NCI-H774 (cell line): ENCODE results near the gene BDKRB2.
"Not testable (repeated sequence)": the region's sequence is repeated elsewhere in the genome, so short reads cannot be mapped to it uniquely, and the experiment has no call there.

ENCODE experiments used
- DNase-seq: peaks from one replicate; lab custom pipeline; 2025; lab: John Stamatoyannopoulos, UW

Gene BDKRB2

DNA sequence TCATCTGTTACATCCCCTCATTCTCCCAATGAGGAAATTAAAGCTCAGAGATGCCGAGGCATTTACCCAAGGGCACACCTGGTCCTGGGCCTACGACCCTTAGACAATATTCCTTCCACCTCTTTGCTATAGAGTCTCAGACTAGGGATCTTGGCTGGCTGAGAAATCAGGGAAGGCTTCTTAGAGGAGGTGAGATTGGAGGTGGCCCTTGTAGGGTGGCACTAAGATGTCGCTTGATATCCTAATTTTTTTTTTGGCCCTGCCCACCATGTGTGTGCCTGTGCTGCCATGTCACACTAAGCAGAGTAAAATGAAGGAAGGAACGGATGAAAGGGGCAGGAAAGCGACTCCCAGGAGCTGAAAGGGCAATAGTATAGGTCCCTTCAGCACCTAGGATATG is 20.6 kb downstream of the BDKRB2 start:
- no peak for DNase-seq

DNA sequence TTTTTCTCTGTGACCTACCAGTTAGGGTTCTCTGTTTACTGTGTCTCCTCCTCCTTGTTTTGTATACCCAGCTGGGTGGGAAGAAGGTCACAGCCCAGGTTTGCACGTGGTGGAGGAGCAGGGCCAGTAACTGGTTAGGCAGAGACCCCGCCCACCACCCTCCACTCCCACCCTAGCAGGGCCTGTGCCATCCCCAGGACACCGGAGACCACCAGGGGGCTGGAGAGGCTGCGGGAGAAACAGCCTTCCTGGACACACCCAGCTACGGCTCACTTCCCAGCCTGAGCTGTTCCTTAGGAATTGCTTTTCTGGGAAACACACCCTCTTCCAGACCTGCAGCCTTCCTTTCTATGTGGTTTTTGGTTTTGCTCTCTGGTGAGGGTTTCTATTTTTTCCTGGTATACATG is 21.1 kb downstream of the BDKRB2 start:
- no peak for DNase-seq

DNA sequence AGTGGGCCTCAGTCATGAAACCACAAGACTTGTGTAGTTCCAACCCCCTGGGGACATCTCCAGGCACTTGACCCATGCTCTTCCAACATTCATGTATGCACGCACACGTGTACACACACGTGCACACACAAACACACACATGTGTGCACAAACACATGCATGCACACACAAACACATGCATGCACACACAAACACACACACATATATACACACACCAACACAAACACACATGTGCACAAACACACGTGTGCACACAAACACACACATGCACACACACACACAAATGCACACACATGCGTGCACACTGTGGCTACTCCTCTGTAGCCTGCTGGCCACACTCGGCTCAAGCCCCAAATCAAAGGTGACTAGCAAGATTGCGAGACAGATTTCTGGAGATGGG is 22.8 kb downstream of the BDKRB2 start:
- DNase-seq, result no peak

DNA sequence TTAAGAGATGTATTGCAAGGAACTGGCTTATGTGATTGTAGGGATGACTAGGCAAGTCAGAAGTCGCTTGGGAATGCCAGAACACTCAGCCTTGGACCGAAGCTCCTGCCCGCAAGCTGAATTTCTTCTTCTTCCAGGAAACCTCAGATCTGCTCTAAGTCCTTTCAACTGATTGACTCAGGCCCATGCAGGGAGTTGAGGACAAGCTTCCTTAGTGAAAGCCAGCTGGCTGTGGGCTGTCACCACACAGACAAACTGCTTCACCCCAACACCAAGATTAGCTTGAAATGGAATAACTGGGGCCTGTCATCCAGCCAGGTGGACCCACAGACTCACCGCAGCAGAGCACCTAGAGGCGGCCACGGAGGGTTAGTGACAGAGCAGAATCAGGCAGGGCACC is 24.7 kb downstream of the BDKRB2 start:
- no peak for DNase-seq

DNA sequence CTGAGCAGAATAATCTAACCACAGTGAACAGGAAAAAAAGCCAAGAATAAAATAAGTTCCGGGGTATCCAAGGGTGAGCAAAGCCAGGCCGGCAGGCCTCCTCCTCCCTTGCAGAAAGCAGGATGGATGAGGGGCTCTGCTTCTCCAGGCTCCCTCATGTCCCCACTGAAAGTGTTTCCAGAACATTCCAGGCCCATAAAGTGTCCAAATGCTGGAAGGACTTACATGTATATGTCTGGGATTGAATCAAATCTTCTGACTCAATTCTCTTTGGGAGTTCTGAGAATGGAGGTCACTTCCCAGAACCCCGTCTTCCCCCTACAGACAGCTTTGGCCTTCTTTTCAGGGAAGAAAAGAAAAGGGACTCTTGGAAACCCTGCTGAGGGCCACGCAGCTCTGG is 26.4 kb downstream of the BDKRB2 start:
- DNase-seq, result no peak

DNA sequence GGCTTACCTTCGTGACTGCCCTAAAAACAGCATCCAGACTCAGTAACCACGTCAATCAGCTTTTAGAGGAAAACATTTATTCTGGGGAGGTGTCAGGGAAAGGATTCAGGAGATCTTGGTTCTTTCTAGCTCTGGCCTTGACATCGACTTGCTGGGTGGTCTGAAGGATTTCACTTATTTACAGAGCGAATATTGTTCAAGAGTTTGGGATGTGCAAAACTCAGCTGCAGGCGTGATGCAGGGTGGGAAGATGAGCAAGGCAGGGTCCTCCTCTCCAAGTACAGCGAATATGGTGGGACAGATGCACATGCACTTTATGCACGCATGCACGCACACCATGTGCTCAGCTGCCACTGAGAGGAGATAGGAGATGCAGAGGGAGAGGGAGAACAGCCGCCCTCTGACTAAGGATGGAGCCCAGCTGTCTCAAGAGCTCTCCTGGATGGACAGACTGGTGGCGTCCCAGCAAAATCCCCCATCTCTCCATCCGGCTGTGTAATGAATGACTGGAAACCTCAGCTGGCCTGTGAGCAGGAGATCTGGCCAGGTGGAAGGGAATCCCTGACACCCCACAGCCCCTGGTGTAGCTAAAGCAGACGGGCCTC is 27.0 kb downstream of the BDKRB2 start:
- no peak for DNase-seq

DNA sequence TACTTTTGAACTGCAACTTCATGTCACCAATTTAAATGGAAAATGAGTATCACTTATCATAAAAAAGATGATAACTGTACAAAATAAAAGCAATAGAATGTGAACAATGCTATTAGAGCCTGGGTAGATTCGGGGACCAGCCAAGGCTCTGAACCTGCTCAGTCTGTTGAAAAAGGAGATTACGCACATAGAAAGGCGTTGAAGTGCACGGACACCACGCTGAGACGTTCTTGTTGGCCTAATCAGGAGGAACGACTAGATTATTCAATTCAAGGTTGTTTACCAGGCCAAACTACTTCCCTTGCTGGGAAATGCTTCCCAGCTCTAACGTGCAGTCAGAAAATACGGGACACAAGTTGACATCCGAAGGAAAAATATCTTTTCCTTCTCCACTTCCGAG is 27.9 kb downstream of the BDKRB2 start:
- no peak for DNase-seq

DNA sequence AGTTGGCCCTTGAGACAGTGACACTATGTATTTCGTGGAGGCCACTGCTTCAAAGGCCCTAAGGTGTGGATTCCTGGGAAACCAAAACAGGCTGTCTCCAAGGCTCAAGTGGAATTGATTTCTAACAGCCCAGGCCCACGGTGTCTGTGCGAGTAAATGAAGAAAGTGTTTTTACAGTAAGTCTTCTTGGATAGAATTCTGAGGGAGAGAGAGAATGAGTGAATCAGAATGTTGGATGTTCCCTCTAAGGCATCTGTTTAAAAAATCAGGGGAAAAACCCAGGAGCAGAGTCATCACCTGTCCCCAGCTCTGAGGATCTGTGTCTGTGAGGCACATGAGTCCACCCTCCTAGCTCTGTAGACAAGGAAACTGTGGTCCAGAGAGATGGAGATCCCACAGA is 29.0 kb downstream of the BDKRB2 start:
- no peak for DNase-seq

DNA sequence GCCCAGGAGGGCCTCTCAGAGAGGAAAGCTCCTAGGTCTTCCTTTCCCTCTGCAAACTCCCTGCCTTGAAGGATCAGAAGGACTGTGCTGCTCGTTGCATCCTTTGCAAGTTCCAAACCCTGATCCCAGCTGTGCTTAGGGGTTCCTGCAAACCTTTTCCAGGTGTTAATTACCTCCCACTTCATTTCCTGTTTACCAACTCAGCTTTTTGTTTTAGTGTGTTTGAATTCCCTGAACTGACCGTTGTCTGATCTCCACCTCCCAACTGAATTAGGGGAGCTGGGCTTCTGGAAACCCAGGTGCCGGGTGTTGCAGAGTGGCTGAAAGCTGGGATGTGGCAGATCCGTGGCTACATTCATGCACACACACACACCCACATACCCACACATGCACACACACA is 30.8 kb downstream of the BDKRB2 start:
- DNase-seq, result no peak

DNA sequence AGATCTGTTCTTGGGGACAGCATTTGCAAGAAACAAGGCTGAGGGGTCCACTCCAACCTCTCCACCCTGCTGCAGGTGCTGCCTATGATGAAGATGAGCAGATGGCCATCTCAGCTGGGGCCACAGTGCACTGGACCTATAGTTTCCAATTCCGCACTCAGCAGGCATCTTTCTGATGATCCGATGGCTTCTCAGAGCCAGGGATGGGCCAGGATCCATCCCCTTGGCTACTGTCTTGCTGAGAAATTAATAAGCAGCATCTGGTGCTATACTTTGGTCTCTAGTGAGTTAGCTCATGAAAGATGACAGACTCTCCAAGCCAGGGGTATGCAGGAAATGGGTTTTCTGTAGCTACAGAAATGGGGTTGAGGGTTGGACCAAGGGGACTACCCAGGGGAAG is 33.0 kb downstream of the BDKRB2 start:
- DNase-seq, result no peak

DNA sequence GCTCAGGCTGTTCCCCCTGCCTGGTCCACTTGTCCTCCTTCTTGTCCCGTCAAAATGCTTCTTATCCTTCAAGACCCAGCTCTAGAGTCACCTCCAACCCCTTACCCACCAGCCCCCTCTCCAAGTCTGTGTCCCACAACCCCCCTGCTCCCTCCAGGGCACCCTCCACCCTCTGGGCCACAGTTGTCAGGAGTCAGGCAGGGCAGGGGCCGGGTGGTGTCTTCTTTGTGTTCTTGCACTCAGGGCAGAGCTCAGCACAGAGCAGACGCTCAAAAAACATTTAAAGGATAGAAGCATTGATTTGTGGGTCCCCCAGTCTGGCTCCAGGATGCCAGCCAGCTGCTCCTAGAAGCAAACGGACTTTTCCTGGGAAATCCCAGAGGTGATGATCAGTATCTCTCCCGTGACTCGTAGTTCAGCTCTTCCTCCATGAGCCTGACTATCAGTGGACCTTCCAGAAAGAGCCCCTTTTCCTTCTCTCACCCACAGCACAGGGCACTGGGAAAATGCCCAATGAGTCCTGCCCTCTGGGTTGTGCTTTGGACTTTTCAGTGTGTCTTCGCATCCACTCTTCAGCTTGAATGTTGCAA is 34.1 kb downstream of the BDKRB2 start:
- no peak for DNase-seq

DNA sequence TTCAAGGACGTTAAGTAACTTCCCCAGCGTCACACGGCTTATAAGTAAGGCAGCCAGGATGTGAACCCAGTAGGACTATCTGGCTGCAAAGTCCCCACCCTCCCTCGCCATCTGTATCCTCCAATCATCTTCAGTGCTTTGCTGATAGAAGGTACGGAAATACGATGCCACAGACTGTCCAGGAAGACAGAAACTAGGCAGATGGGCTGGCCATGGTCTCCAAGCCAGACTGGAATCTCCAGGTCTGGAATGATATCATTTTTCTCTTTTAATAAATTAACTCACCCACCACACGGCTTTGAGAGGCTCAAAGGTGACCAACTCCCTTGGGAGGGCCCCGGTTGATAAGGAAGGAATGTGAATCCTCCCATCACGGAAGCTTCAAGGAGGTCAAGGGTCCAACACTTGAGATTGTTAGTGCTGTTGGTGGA is 35.1 kb downstream of the BDKRB2 start:
- no peak for DNase-seq

DNA sequence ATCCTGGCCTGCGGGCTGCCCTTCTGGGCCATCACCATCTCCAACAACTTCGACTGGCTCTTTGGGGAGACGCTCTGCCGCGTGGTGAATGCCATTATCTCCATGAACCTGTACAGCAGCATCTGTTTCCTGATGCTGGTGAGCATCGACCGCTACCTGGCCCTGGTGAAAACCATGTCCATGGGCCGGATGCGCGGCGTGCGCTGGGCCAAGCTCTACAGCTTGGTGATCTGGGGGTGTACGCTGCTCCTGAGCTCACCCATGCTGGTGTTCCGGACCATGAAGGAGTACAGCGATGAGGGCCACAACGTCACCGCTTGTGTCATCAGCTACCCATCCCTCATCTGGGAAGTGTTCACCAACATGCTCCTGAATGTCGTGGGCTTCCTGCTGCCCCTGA is 36.0 kb downstream of the BDKRB2 start:
- DNase-seq, result no peak

DNA sequence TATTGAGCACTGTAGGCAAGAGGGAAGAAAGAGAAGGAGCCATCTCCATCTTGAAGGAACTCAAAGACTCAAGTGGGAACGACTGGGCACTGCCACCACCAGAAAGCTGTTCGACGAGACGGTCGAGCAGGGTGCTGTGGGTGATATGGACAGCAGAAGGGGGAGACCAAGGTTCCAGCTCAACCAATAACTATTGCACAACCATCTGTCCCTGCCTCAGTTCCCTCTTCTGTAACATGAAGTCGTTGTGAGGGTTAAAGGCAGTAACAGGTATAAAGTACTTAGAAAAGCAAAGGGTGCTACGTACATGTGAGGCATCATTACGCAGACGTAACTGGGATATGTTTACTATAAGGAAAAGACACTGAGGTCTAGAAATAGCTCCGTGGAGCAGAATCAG is 37.5 kb downstream of the BDKRB2 start:
- DNase-seq, result no peak

DNA sequence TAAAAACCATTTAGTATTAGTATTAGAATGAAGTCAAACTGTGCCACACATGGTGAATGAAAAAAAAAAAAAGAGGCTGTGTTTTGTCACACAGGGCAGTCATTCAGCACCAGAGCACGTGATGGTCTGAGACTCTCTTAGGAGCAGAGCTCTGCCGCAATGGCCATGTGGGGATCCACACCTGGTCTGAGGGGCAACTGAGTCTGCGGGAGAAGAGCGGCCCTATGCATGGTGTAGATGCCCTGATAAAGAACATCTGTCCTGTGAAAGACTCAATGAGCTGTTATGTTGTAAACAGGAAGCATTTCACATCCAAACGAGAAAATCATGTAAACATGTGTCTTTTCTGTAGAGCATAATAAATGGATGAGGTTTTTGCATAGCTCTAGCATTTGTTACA is 39.1 kb downstream of the BDKRB2 start:
- DNase-seq, result no peak

DNA sequence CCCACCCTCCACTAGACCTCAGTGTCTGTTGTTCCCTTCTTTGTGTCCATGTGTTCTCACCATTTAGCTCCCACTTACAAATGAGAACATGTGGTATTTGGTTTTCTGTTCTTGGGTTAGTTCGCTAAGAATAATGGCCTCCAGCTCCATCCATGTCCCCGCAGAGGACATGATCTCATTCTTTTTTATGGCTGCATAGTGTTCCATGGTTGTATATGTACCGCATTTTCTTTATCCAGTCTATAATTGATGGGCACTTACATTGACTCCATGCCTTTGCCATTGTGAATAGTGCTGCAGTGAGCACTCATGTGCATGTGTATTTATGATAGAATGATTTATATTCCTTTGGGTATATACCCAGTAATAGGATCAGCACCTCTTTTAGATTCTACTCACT is 40.4 kb downstream of the BDKRB2 start:
- DNase-seq, result not testable (repeated sequence)

DNA sequence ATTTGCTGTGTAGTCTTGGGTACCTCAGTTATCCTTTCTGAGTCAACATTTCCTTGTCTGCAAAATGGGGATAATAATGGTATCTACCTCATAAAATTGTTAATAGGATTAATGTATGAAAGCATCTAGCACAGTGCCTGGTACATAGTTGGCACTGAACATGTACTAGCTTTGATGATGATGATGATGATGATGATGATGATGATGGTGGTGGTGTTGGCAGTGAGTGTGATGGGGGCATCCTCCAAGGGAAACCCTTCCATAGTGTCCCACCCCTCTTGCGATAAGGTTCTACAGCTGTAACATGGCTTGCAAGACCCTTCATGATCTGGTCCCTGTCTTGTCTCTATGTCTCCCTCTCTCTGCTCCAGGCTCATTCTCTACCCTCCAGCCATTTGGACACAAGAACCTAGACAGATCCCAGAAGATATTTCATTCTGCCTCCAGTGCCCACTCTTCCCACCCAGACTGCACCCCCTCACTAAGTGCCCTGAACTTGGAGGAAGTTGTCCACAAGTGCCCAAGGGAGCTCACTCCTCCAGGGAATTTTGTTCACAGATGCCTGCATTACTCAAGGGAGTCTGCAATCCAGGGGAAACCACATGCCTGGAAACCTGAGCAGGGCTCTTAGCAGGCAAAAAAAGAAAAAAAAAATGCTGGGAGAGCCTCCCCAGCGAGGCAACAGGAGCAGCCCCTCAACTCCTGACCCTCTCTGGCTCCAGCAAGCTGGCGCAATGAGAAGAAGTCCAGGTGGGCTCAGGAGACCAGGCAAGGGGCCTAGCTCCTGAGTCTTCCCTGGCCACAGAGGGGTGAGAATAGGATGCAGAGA is 41.3 kb downstream of the BDKRB2 start:
- DNase-seq, result no peak

DNA sequence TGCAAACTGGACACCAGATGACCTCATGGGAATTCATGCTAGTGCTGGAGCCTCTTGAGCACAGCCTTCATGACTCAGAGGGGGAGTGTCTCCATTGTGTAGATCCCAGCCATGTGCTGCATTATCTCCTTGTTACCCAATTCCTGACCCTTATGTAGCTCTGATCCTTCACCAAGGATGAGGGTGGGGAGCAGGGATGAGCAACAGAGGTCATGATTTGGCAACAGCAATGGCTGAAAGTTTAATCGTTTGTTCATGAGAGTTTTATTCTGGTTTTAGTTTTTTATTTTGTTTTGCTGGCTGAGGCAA is 41.9 kb downstream of the BDKRB2 start:
- no peak for DNase-seq

DNA sequence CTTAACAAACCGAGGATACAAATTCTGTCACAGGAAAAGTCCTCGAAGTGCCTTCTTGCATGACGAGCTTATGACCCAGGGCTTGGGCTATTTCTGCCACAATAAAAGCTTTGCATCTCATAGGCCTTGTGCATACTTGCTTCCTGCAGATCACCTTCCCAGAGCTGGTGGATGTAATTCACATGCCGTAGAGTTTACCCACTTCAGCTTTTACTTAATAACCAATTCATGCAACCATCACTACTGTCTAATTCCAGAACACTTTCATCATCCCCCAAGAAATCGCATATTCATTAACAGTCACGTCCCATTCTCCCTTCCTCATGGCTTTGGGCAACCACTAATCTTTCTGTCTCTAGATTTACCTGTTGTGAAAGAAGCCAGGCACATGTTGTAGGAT is 42.4 kb downstream of the BDKRB2 start:
- no peak for DNase-seq

DNA sequence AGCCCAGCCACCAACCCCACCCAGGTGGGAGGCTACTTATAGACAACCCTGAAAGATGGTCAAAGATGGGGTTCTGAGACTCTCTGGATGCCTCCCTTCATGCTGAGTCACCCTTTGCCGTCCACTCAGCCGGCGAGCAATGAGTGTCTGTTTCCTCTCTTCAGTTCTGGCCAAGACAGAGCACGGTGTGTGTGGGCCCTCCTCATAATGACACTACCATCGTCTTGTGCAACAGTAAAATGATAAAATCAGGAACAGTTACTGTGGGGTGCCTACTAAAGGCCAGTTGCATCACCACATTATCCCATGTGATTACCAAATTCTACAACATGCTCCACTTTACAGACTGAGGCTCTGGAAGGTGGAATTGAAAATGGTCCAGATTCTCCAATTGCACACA is 44.4 kb downstream of the BDKRB2 start:
- no peak for DNase-seq

DNA sequence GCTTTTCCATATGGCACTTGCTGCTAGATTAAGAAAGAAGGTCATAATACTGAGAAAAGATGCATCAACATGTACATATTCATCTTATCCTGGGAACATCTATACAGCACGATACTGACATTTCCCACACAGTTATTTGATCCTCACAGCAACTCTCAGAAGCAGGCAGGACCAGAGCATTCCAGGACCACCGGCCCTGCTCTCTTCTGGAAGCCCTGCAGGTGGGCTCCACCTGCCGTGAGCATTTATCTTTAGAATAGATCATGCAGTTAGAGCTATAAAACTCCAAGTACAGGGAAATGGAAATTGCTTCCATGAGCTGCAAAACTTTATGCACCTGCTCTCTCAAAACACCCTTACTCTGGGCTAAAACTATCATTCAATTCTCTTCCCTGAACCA is 45.8 kb downstream of the BDKRB2 start:
- no peak for DNase-seq

DNA sequence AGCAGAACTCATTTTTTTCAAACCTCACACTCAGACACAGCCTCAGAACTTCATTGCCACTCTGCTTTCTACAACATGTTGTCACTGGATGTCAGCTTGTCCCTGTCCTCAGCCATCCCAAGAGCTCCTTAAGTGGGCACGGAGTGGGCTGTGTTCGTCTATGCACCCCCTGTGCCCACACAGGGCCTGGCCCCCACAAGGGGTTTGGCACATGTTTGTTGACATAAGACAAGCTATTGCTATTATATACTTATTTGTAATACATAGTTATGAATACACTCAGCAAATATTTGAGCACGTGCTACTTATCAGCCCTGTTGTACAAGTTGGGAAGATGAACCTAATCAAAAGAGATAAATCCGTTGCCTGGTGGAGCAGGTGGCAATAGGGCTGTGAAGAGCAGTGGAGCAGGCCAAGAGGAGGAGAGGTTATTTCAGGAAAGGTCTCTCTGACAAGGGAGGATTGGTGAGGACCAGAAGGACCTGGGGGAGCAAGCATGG is 47.1 kb downstream of the BDKRB2 start:
- no peak for DNase-seq

DNA sequence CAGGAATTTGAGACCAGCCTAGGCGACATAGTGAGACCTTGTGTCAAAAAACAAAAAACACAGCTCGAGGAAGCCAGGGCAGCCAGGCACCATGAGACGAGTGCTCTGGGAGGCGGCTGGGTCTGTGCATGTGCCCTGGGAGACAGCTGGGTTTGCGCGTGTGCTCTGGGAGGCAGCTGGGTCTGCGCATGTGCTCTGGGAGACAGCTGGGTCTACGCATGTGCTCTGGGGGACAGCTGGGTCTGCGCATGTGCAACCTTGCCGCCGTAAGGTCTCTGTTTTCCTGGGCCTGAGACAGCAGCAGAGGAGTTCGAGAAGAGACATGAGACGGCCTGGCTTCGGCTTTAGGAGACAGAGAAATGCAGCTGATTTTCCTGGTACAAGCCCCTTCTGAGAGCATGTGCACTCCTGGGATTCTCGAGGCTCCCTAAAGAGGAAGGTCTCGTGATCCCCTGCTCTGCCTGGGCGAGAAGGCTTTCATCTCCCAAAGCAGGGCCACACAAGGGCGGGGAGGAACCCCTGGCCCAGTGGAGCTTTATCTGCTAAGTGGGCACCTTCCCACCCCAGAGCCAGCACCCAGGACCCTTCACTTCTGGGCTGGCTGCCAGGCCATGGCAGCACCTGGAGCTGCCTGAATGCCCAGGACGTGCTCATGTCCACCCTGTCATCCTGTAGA is 47.8 kb downstream of the BDKRB2 start:
- peak; percentile 67 for DNase-seq
